NCI-H2227 (cell line): Measurements from ENCODE around the gene RAPGEFL1.
"Not testable (repeated sequence)": the region's sequence is repeated elsewhere in the genome, so short reads cannot be mapped to it uniquely, and the experiment has no call there.

Experiments
- DNase-seq: peaks from one replicate; lab custom pipeline; 2025; ENCODE audit not compliant: unreplicated experiment; lab: John Stamatoyannopoulos, UW

Gene RAPGEFL1

GRCh38 chr17:40173091-40173777 lies 4.0 kb upstream of the RAPGEFL1 start:
- no peak for DNase-seq

GRCh38 chr17:40173778-40174135 lies 3.5 kb upstream of the RAPGEFL1 start:
- DNase-seq: no peak

- DNase-seq: no peak
These were observed 2.8 kb upstream of the RAPGEFL1 start for GRCh38 chr17:40174514-40174913.

GRCh38 chr17:40175928-40176753 lies 1.1 kb upstream of the RAPGEFL1 start:
- DNase-seq: no peak

GRCh38 chr17:40176754-40177110 lies 538 bp upstream of the RAPGEFL1 start:
- DNase-seq: no peak

GRCh38 chr17:40178021-40178601 lies 841 bp downstream of the RAPGEFL1 start:
- peak; percentile 64 for DNase-seq

- no peak for DNase-seq
These were observed 1.4 kb downstream of the RAPGEFL1 start for GRCh38 chr17:40178660-40179059.

GRCh38 chr17:40179923-40180659 lies 2.8 kb downstream of the RAPGEFL1 start:
- DNase-seq: no peak

GRCh38 chr17:40180694-40181093 lies 3.4 kb downstream of the RAPGEFL1 start:
- DNase-seq: no peak

- no peak for DNase-seq
These were observed 3.9 kb downstream of the RAPGEFL1 start for GRCh38 chr17:40181205-40181604.

GRCh38 chr17:40182606-40183005 lies 5.3 kb downstream of the RAPGEFL1 start:
- DNase-seq: no peak

- no peak for DNase-seq
These were observed 10.0 kb downstream of the RAPGEFL1 start for GRCh38 chr17:40187238-40187637.

- DNase-seq: no peak
These were observed 11.4 kb downstream of the RAPGEFL1 start for GRCh38 chr17:40188694-40189093.

- DNase-seq: peak; percentile 28
These were observed 13.1 kb downstream of the RAPGEFL1 start for GRCh38 chr17:40190197-40191021.

- peak; percentile 52 for DNase-seq
These were observed 14.3 kb downstream of the RAPGEFL1 start for GRCh38 chr17:40191237-40192208.

- no peak for DNase-seq
These were observed 15.7 kb downstream of the RAPGEFL1 start for GRCh38 chr17:40192961-40193360.

GRCh38 chr17:40194821-40195220 lies 17.6 kb downstream of the RAPGEFL1 start:
- DNase-seq: no peak

GRCh38 chr17:40197550-40197949 lies 20.3 kb downstream of the RAPGEFL1 start:
- no peak for DNase-seq

GRCh38 chr17:40197965-40198456 lies 20.7 kb downstream of the RAPGEFL1 start:
- not testable (repeated sequence) for DNase-seq
